Measurements from ENCODE around the gene TEX26.

DNA sequence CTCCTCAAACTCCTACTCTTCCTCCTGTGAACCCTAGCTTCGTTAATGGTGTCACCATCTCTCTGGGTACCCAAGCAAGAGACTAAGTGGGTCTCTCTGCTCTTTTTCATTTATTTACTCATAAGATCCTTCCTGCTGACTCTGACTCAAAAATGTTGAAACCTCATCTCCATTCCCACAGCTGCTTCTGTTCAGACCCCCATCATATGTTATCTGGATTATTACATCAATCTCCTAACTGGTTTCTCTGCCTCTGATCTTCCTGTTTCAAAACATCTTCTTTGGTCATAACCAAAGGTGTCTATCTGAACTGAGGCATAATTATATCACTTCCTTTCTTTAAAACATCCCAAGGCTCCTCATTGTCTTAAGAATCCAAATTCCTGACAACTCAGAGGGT is 28.4 kb upstream of the TEX26 start:
- TF ChIP-seq POLR2AphosphoS5 (IDR thresholded peaks at IDR 0.05; ENCODE audit: low read depth), result no peak
- TF ChIP-seq, protein P1, sequence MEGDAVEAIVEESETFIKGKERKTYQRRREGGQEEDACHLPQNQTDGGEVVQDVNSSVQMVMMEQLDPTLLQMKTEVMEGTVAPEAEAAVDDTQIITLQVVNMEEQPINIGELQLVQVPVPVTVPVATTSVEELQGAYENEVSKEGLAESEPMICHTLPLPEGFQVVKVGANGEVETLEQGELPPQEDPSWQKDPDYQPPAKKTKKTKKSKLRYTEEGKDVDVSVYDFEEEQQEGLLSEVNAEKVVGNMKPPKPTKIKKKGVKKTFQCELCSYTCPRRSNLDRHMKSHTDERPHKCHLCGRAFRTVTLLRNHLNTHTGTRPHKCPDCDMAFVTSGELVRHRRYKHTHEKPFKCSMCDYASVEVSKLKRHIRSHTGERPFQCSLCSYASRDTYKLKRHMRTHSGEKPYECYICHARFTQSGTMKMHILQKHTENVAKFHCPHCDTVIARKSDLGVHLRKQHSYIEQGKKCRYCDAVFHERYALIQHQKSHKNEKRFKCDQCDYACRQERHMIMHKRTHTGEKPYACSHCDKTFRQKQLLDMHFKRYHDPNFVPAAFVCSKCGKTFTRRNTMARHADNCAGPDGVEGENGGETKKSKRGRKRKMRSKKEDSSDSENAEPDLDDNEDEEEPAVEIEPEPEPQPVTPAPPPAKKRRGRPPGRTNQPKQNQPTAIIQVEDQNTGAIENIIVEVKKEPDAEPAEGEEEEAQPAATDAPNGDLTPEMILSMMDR (IDR thresholded peaks at IDR 0.05; ENCODE audit: insufficient read depth, low read length), result no peak

All from HL-60 (cell line).